GM12892 (cell line): ENCODE results near the gene COL11A2.

Experiments
- POLR2A ChIP-seq: IDR thresholded peaks from 2 replicates; pipeline ENCODE4 v1.6.1; 2011; ENCODE audit warnings: low read depth, low read length, control low read depth
- POLR2AphosphoS5 ChIP-seq: IDR thresholded peaks from 2 replicates; pipeline ENCODE4 v1.6.1; 2011; ENCODE audit warnings: low read depth, low read length, control low read depth
- TAF1 ChIP-seq: IDR thresholded peaks from 2 replicates; pipeline ENCODE4 v1.6.1; 2011; ENCODE audit warnings: low read depth, mild to moderate bottlenecking, control low read depth, low read length, borderline replicate concordance

DNA sequence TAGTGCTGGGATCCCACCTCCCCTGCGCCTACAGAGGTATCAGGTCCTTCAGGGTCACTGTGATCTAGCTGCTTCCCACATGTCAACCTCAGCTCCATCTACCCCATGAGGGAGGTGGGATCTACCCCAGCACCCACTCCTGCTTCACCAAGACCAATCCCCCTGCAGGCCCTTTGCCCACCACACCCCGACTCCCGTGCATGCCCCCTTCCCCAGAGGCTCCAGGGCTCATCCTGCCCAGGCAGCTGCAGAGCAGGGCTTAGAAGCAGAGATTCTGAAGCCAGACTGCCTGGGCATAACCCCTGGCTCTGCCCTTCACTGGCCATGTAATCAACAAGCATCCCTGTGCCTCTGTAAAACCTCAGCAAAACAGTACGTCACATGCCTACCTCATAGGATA, 17.5 kb downstream of the COL11A2 start:
- TF ChIP-seq POLR2AphosphoS5 (no peak), POLR2A (no peak), TAF1 (no peak)
